ENCODE measurements around the gene HEG1.

GRCh38 chr3:124937049-124937448, 118.7 kb downstream of the HEG1 start:
- TF ChIP-seq CTCF (conservative IDR thresholded peaks at IDR 0.05; ENCODE audit: low read depth, low read length), result no peak
- TF ChIP-seq EZH2 (IDR thresholded peaks at IDR 0.05; ENCODE audit: low read length, unreplicated experiment), result no peak
